ENCODE data around the gene LHX6. TPM values are rescaled to one million over a fixed set of nuclear protein-coding genes. Genes with fewer than 3 reads are reported as not detected.

LHX6 gene
- total RNA-seq, 1 donor from 2014 or later, result 0.34 TPM

DNA sequence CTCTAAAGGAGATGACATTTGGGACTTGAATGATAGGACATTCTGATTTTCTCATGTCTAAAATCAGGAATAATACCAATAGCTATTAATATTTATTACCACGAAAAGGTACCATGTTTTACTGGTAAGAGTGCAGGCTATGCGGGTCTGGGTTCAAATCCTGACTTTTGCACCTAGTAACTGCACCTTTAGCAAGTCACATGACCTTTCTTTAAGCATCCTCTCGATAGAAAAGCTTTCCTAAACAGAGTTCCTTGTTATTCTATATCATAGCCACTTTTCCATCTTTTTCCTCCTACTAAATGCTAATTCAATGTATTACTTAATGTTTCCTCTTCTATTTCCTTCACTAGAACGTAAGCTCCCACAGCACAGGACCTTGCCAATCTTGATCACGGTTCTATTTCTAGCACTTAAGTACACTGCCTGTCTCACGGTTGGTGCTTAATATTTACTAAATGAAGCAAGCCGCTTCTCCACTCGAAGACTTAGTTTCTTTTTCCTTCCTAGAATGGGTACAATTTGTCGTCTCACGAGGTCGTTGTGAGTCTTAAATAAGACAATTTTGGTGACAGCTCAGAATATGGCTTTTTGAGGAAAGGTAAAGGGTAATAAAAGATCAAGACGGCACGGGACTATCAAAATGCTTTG, 35.1 kb upstream of the LHX6 start:
- Mint-ChIP-seq H3K27ac (ENCODE audit: unreplicated experiment) (peak overlapping the region; percentile 100), H3K36me3 (ENCODE audit: low read depth, unreplicated experiment) (peaks cover 2% of the 10 kb centered on the region), H3K4me1 (ENCODE audit: low read depth, unreplicated experiment) (peaks cover 9% of the 10 kb centered on the region), H3K4me3 (ENCODE audit: unreplicated experiment) (peak overlapping the region; percentile 99), H3K9me3 (ENCODE audit: unreplicated experiment) (no peaks in the 10 kb centered on the region), H3K27me3 (ENCODE audit: low read depth, unreplicated experiment) (no peaks in the 10 kb centered on the region)
- Histone ChIP-seq H3K79me2 (ENCODE audit: insufficient read depth, low read length) (peaks cover 70% of the 10 kb centered on the region), H3K9ac (ENCODE audit: low read length) (peak overlapping the region; percentile 97), H2AFZ (ENCODE audit: low read depth, low read length) (peak overlapping the region; percentile 98), H3K4me1 (ENCODE audit: insufficient read depth, low read length) (peaks cover 19% of the 10 kb centered on the region), H4K20me1 (ENCODE audit: insufficient read depth, low read length) (peaks cover 23% of the 10 kb centered on the region), H3K9me3 (ENCODE audit: insufficient read depth, low read depth, low read length) (no peaks in the 10 kb centered on the region), H3K27me3 (ENCODE audit: insufficient read depth, low read length) (no peaks in the 10 kb centered on the region), H3K36me3 (ENCODE audit: insufficient read depth, low read length) (peaks cover 9% of the 10 kb centered on the region), H3K27ac (ENCODE audit: low read depth, low read length) (peak overlapping the region; percentile 97), H3K4me3 (ENCODE audit: insufficient read depth, low read depth, low read length) (peak overlapping the region; percentile 99), H3K4me2 (ENCODE audit: low read length) (peak overlapping the region; percentile 92)
- no peak for TF ChIP-seq CTCF (IDR thresholded peaks at IDR 0.05; ENCODE audit: insufficient read depth, low read depth, low read length)
- TF ChIP-seq EZH2 (IDR thresholded peaks at IDR 0.05; ENCODE audit: insufficient read depth, low read length), result no peak
- DNase-seq (ENCODE audit: low read depth) (peak; percentile 12), FAIRE-seq (no peak)

DNA sequence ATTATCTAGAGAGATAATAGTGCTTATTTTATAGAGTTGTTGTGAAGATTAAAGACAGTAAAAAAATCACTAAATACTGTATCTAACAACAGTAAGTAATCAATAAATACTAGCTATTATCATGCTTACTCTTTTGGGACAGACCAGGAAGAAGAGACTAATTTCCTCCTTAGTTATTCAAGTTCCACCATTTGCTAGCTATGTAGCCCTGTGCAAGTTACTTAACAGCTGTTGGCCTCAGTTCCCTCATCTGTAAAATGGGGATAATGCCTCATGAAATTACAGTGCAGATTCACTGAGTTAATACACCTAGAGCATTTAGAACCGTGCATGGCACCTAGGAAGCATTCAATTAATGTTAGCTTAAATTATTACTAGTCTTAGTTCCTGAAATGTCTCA, 33.3 kb upstream of the LHX6 start:
- Mint-ChIP-seq H3K4me3 (ENCODE audit: unreplicated experiment) (no peak overlapping the region), H3K9me3 (ENCODE audit: unreplicated experiment) (no peaks in the 10 kb centered on the region), H3K36me3 (ENCODE audit: low read depth, unreplicated experiment) (peaks cover 3% of the 10 kb centered on the region), H3K4me1 (ENCODE audit: low read depth, unreplicated experiment) (peaks cover 9% of the 10 kb centered on the region), H3K27me3 (ENCODE audit: low read depth, unreplicated experiment) (no peaks in the 10 kb centered on the region), H3K27ac (ENCODE audit: unreplicated experiment) (no peak overlapping the region)
- H3K4me3 ChIP-seq (ENCODE audit: insufficient read depth, low read depth, low read length), result no peak overlapping the region
- no peak for DNase-seq (ENCODE audit: low read depth)
- no peak overlapping the region for H3K9ac ChIP-seq (ENCODE audit: low read length)
- TF ChIP-seq EZH2 (IDR thresholded peaks at IDR 0.05; ENCODE audit: insufficient read depth, low read length), result no peak
- TF ChIP-seq CTCF (IDR thresholded peaks at IDR 0.05; ENCODE audit: insufficient read depth, low read depth, low read length), result no peak
- H3K36me3 ChIP-seq (ENCODE audit: insufficient read depth, low read length), result peaks cover 12% of the 10 kb centered on the region
- no peaks in the 10 kb centered on the region for H3K27me3 ChIP-seq (ENCODE audit: insufficient read depth, low read length)
- H2AFZ ChIP-seq (ENCODE audit: low read depth, low read length), result no peak overlapping the region
- H3K79me2 ChIP-seq (ENCODE audit: insufficient read depth, low read length), result peaks cover 57% of the 10 kb centered on the region
- H4K20me1 ChIP-seq (ENCODE audit: insufficient read depth, low read length), result peaks cover 23% of the 10 kb centered on the region
- no peak for FAIRE-seq
- no peaks in the 10 kb centered on the region for H3K9me3 ChIP-seq (ENCODE audit: insufficient read depth, low read depth, low read length)
- H3K4me2 ChIP-seq (ENCODE audit: low read length), result no peak overlapping the region
- peaks cover 19% of the 10 kb centered on the region for H3K4me1 ChIP-seq (ENCODE audit: insufficient read depth, low read length)
- H3K27ac ChIP-seq (ENCODE audit: low read depth, low read length), result no peak overlapping the region

DNA sequence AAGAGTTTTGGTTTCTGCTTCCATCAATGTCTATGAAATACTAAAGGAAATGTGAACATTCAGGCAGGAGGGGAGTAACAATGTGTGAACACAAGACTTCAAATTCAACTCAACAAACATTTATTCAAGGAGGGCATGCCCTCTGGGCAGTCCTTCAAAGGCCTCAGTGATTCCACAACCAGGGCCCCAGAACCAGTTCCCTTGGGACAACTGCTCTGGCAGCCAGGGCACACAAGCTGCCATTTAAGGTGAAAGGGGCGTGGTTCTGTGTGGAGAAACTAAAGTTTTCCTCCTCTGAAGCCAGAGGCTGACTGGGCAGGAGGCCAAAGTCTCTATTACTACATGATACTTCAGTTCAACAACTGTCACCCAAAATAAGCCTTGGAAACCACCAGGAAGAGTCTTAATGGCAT, 32.7 kb upstream of the LHX6 start:
- H3K36me3 Mint-ChIP-seq (ENCODE audit: low read depth, unreplicated experiment), result peaks cover 3% of the 10 kb centered on the region
- FAIRE-seq (no peak), DNase-seq (ENCODE audit: low read depth) (peak; percentile 28)
- H3K27ac Mint-ChIP-seq (ENCODE audit: unreplicated experiment), result no peak overlapping the region
- no peaks in the 10 kb centered on the region for H3K27me3 ChIP-seq (ENCODE audit: insufficient read depth, low read length)
- H3K27ac ChIP-seq (ENCODE audit: low read depth, low read length), result no peak overlapping the region
- no peak for TF ChIP-seq EZH2 (IDR thresholded peaks at IDR 0.05; ENCODE audit: insufficient read depth, low read length)
- no peak for TF ChIP-seq CTCF (IDR thresholded peaks at IDR 0.05; ENCODE audit: insufficient read depth, low read depth, low read length)
- no peak overlapping the region for H3K4me3 ChIP-seq (ENCODE audit: insufficient read depth, low read depth, low read length)
- no peak overlapping the region for H3K4me3 Mint-ChIP-seq (ENCODE audit: unreplicated experiment)
- H3K4me1 ChIP-seq (ENCODE audit: insufficient read depth, low read length), result peaks cover 19% of the 10 kb centered on the region
- no peak overlapping the region for H3K4me2 ChIP-seq (ENCODE audit: low read length)
- H4K20me1 ChIP-seq (ENCODE audit: insufficient read depth, low read length), result peaks cover 25% of the 10 kb centered on the region
- no peak overlapping the region for H2AFZ ChIP-seq (ENCODE audit: low read depth, low read length)
- H3K4me1 Mint-ChIP-seq (ENCODE audit: low read depth, unreplicated experiment), result peaks cover 9% of the 10 kb centered on the region
- peaks cover 54% of the 10 kb centered on the region for H3K79me2 ChIP-seq (ENCODE audit: insufficient read depth, low read length)
- H3K9ac ChIP-seq (ENCODE audit: low read length), result no peak overlapping the region
- H3K9me3 ChIP-seq (ENCODE audit: insufficient read depth, low read depth, low read length), result no peaks in the 10 kb centered on the region
- no peaks in the 10 kb centered on the region for H3K9me3 Mint-ChIP-seq (ENCODE audit: unreplicated experiment)
- H3K27me3 Mint-ChIP-seq (ENCODE audit: low read depth, unreplicated experiment), result no peaks in the 10 kb centered on the region
- H3K36me3 ChIP-seq (ENCODE audit: insufficient read depth, low read length), result peaks cover 12% of the 10 kb centered on the region
